Left forelimb (tissue), 1 donor: ENCODE measurements around the gene ETF1.

Source experiments
- DNase-seq: peaks from one replicate; pipeline ENCODE4 v3.0.0-alpha.2; 2018; ENCODE audit warnings: low spot score

ETF1 gene

GRCh38 chr5:138563340-138564118 lies 20.5 kb upstream of the ETF1 start:
- no peak for DNase-seq

GRCh38 chr5:138560971-138561370 lies 17.9 kb upstream of the ETF1 start:
- no peak for DNase-seq

- DNase-seq = no peak
Measured at GRCh38 chr5:138559937-138560336, 16.9 kb upstream of the ETF1 start.

- no peak for DNase-seq
Measured at GRCh38 chr5:138557677-138558076, 14.6 kb upstream of the ETF1 start.

- no peak for DNase-seq
Measured at GRCh38 chr5:138554143-138554542, 11.1 kb upstream of the ETF1 start.

GRCh38 chr5:138553437-138554095 lies 10.5 kb upstream of the ETF1 start:
- DNase-seq = no peak

GRCh38 chr5:138552657-138553056 lies 9.6 kb upstream of the ETF1 start:
- DNase-seq = no peak

GRCh38 chr5:138549414-138549813 lies 6.4 kb upstream of the ETF1 start:
- DNase-seq = no peak

- DNase-seq = no peak
Measured at GRCh38 chr5:138545919-138546562, 3.0 kb upstream of the ETF1 start.

- DNase-seq = no peak
Measured at GRCh38 chr5:138544181-138545134, 1.4 kb upstream of the ETF1 start.

GRCh38 chr5:138543730-138544104 lies 681 bp upstream of the ETF1 start:
- no peak for DNase-seq

- DNase-seq = no peak
Measured at GRCh38 chr5:138542180-138542955, 668 bp downstream of the ETF1 start.

- no peak for DNase-seq
Measured at GRCh38 chr5:138541511-138542179, 1.4 kb downstream of the ETF1 start.

- no peak for DNase-seq
Measured at GRCh38 chr5:138539791-138540190, 3.2 kb downstream of the ETF1 start.

- no peak for DNase-seq
Measured at GRCh38 chr5:138538943-138539627, 4.0 kb downstream of the ETF1 start.

GRCh38 chr5:138536665-138537315 lies 6.2 kb downstream of the ETF1 start:
- DNase-seq = no peak

GRCh38 chr5:138536215-138536614 lies 6.8 kb downstream of the ETF1 start:
- DNase-seq = no peak

- DNase-seq = no peak
Measured at GRCh38 chr5:138533973-138534941, 8.8 kb downstream of the ETF1 start.
